K562 (cell line): Measurements from ENCODE around the gene DKC1. TPM values are rescaled to one million over a fixed set of nuclear protein-coding genes. Genes with fewer than 3 reads are reported as not detected.

Experiments
- CAMTA2 ChIP-seq: fragments of 250-450 bp; sonication (Bioruptor Pico); conservative IDR thresholded peaks from 2 replicates; pipeline ENCODE4 v1.5.1; 2022
- CREB3 ChIP-seq: fragments of 450-650 bp; conservative IDR thresholded peaks from 2 replicates; pipeline ENCODE4 v1.6.1; 2016; ENCODE audit warnings: missing genetic modification characterization, low read depth, mild to moderate bottlenecking, missing compliant biosample characterization, moderate library complexity
- ETV1 ChIP-seq: fragments of 450-650 bp; conservative IDR thresholded peaks from 2 replicates; pipeline ENCODE4 v1.6.1; 2016; ENCODE audit warnings: missing genetic modification characterization, control low read depth, low read depth, missing compliant biosample characterization
- GATA2 ChIP-seq: sonication (generic); formaldehyde crosslinking; IDR thresholded peaks from 2 replicates; pipeline ENCODE4 v1.4.0; 2020; ENCODE audit warnings: mild to moderate bottlenecking, missing genetic modification reagents
- KAT2B ChIP-seq: IDR thresholded peaks from one replicate; pipeline ENCODE4 v1.6.1; 2012; ENCODE audit warnings: low read depth, mild to moderate bottlenecking, control low read depth, inconsistent platforms, low read length, moderate library complexity
- KLF10 ChIP-seq: fragments of 250-450 bp; sonication (Bioruptor Pico); IDR thresholded peaks from 2 replicates; pipeline ENCODE4 v1.6.1; 2021; ENCODE audit warnings: matching md5 sums
- MTA1 ChIP-seq: fragments of 450-650 bp; IDR thresholded peaks from 2 replicates; pipeline ENCODE4 v1.6.1; 2017; ENCODE audit warnings: borderline replicate concordance
- SFPQ ChIP-seq: fragments of 200-400 bp; formaldehyde crosslinking; IDR thresholded peaks from 2 replicates; pipeline ENCODE4 v1.6.1; 2017; ENCODE audit warnings: mild to moderate bottlenecking, low read depth, low read length, moderate library complexity
- SUPT5H ChIP-seq: fragments of 450-650 bp; IDR thresholded peaks from 2 replicates; pipeline ENCODE4 v1.6.1; 2016
- ZNF280A ChIP-seq: fragments of 450-650 bp; IDR thresholded peaks from 2 replicates; pipeline ENCODE4 v1.6.1; 2018; ENCODE audit warnings: mild to moderate bottlenecking, low read depth; ENCODE audit not compliant: partially characterized antibody
- ZNF436 ChIP-seq: fragments of 250-450, 450-650 bp; sonication (Bioruptor Pico); formaldehyde crosslinking; IDR thresholded peaks from 2 replicates; pipeline ENCODE4 v1.7.0; 2020; ENCODE audit warnings: mild to moderate bottlenecking
- ZNF511 ChIP-seq: sonication (generic); formaldehyde crosslinking; IDR thresholded peaks from 2 replicates; pipeline ENCODE4 v1.8.0; 2022; ENCODE audit warnings: mild to moderate bottlenecking, missing genetic modification reagents
- polyA plus RNA-seq, 8 experiments: library from polyadenylated mRNA; depleted of rRNA in 4 of 8; stranded (reverse) in 5 of 8; unstranded in 3 of 8; fragments of >200 nt; fragmentation: Nextera tagmentation in 2 of 8; fragmentation: Illumina TruSeq in 1 of 8; extraction: Ambion mirVana in 2 of 8; extraction: Trizol in 1 of 8; gene quantifications; 2 replicates each; pipeline versions ENCODE4 v1.2.1 to v1.2.3, GENCODE V29; 2011 to 2014; ENCODE audit warnings: inconsistent platforms in 1 of 8, missing spikeins in 1 of 8
- total RNA-seq, 7 experiments: library from RNA; depleted of rRNA in 6 of 7; stranded (reverse); fragments of >200 nt in 6 of 7; fragmentation: Illumina TruSeq in 2 of 7; extraction: Trizol in 2 of 7; gene quantifications; 2 replicates each; pipeline versions ENCODE4 v1.2.1 to v1.2.3, GENCODE V29; 2011 to 2021; ENCODE audit warnings: low replicate concordance in 1 of 7

The DKC1 gene
- total and polyA plus RNA-seq, 9 of the 15 experiments (the other 6 are each of a cell fraction or from before 2014, with no cell fraction given) = 205 to 313 (median 219) TPM

- no peak for TF ChIP-seq KAT2B
- no peak for TF ChIP-seq SUPT5H
- TF ChIP-seq GATA2 (CRISPR knock-in tag) = no peak
- no peak for TF ChIP-seq MTA1
- TF ChIP-seq SFPQ = no peak
- no peak for TF ChIP-seq CAMTA2 (CRISPR knock-in tag)
- no peak for TF ChIP-seq ZNF511 (CRISPR knock-in tag)
- no peak for TF ChIP-seq ZNF280A
- TF ChIP-seq ZNF436 (CRISPR knock-in tag) = no peak
- TF ChIP-seq KLF10 (CRISPR knock-in tag) = no peak
- TF ChIP-seq ETV1 (tag) = no peak
- no peak for TF ChIP-seq CREB3 (tag)
- TF ChIP-seq, all 486 proteins: peak for 4
These were observed 28.4 kb upstream of the DKC1 start (continued) for GRCh38 chrX:154734061-154734781.
